OCI-LY3 (cell line): ENCODE measurements around the gene PSG2.
"Not testable (repeated sequence)": the region's sequence is repeated elsewhere in the genome, so short reads cannot be mapped to it uniquely, and the experiment has no call there.

Experiments
- H2AFZ ChIP-seq: fragments of 200-600, 300-600 bp; shearing (Covaris generic); 2 replicates; pipeline ENCODE4 v1.6.0; 2014; ENCODE audit warnings: antibody characterized with exemption, low read depth, low read length
- H3K27ac ChIP-seq: fragments of 200-600, 300-600 bp; sonication (generic); 2 replicates; pipeline ENCODE4 v1.5.1; 2014; ENCODE audit warnings: mild to moderate bottlenecking, low read length, moderate library complexity, mixed read lengths
- H3K27me3 ChIP-seq: fragments of 200-600, 300-600 bp; sonication (generic); 2 replicates; pipeline ENCODE4 v1.6.1; 2014; ENCODE audit warnings: low read depth, low read length, mixed read lengths
- H3K36me3 ChIP-seq: fragments of 200-600, 300-600 bp; sonication (generic); replicated peaks from 2 replicates; pipeline ENCODE3; 2014; ENCODE audit warnings: low read depth, low read length, mixed read lengths
- H3K4me1 ChIP-seq: fragments of 300-600, 200-600 bp; sonication (generic); 2 replicates; pipeline ENCODE4 v1.6.1; 2014; ENCODE audit warnings: low read length, mixed read lengths
- H3K4me2 ChIP-seq: fragments of 200-600, 300-600 bp; sonication (generic); 2 replicates; pipeline ENCODE4 v1.6.1; 2014; ENCODE audit warnings: low read length, mixed read lengths
- H3K4me3 ChIP-seq: fragments of 300-600, 200-600 bp; sonication (generic); 2 replicates; pipeline ENCODE4 v1.5.1; 2014; ENCODE audit warnings: antibody characterized with exemption, mild to moderate bottlenecking, low read length, moderate library complexity
- H3K79me2 ChIP-seq: fragments of 300-600, 200-600 bp; shearing (Covaris generic); 2 replicates; pipeline ENCODE4 v1.6.1; 2014; ENCODE audit warnings: mild to moderate bottlenecking, low read length, mixed read lengths
- H3K9ac ChIP-seq: fragments of 300-600, 200-600 bp; shearing (Covaris generic); 2 replicates; pipeline ENCODE4 v1.6.0; 2014; ENCODE audit warnings: mild to moderate bottlenecking, low read length, moderate library complexity
- H3K9me3 ChIP-seq: fragments of 200-600, 300-600 bp; shearing (Covaris generic); 2 replicates; pipeline ENCODE4 v1.6.1; 2014; ENCODE audit warnings: low read length, mixed read lengths; ENCODE audit not compliant: insufficient read depth
- H4K20me1 ChIP-seq: fragments of 200-600, 300-600 bp; sonication (generic); 2 replicates; pipeline ENCODE4 v1.6.1; 2016; ENCODE audit warnings: low read length, mixed read lengths; ENCODE audit not compliant: insufficient read depth
- EZH2phosphoT487 ChIP-seq: fragments of 200-600 bp; shearing (Covaris generic); IDR thresholded peaks from 2 replicates; pipeline ENCODE4 v1.6.1; 2018; ENCODE audit warnings: antibody characterized with exemption, mixed run types, low read depth
- TF ChIP-seq, protein P1 (sequence below): fragments of 200-600, 300-600 bp; sonication (generic); IDR thresholded peaks from 2 replicates; pipeline ENCODE4 v1.5.1; 2014; ENCODE audit warnings: antibody characterized with exemption, low read length, low read depth

Gene PSG2

DNA sequence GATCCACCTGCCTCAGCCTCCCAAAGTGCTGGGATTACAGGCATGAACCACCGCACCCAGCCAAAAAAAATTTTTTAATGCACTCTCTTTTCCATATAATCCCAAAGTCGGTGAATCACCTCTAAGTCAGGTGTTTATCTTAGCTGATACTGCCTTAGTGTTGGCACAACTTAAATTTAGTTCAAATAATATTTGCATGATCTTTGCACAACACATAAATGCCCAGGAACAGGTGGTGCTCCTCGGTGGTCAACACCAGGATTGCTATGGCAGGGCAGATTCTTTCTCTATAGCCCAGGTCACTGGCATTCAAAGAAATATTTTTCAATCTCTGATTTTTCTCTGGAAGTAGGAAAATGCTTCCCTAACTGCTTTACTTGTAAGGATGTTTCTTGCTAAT is 33.9 kb upstream of the PSG2 start:
- not testable (repeated sequence) for H3K4me2 ChIP-seq, H3K9ac ChIP-seq

DNA sequence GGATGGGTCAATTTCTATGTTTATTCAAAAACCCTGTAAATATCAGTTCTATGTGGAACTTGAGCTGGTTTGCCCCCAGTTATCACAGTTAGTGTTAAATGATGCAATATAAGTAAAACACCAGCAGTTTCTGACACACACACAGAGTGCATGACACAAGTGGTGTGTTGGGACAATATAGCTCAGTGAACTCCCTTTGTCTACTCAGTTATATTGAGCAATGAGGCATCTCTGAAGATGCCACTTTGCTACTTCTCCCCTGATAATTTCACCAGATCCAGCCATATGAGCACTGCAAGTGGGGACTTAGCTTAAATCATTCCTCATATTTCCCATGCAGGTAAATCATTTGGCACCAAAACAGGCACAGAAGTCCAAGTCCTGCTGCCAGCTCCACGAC is 33.0 kb upstream of the PSG2 start:
- H3K79me2 ChIP-seq, H4K20me1 ChIP-seq, H3K9ac ChIP-seq, H3K4me3 ChIP-seq, H3K9me3 ChIP-seq, H3K27ac ChIP-seq, H3K36me3 ChIP-seq, H3K4me1 ChIP-seq, H2AFZ ChIP-seq, H3K27me3 ChIP-seq, H3K4me2 ChIP-seq: not testable (repeated sequence)

More for the DNA sequence above, 33.9 kb upstream of the PSG2 start:
- H2AFZ ChIP-seq, H3K9me3 ChIP-seq, H3K36me3 ChIP-seq, H3K27me3 ChIP-seq, H4K20me1 ChIP-seq, H3K79me2 ChIP-seq, H3K27ac ChIP-seq, H3K4me3 ChIP-seq, H3K4me1 ChIP-seq: not testable (repeated sequence)

DNA sequence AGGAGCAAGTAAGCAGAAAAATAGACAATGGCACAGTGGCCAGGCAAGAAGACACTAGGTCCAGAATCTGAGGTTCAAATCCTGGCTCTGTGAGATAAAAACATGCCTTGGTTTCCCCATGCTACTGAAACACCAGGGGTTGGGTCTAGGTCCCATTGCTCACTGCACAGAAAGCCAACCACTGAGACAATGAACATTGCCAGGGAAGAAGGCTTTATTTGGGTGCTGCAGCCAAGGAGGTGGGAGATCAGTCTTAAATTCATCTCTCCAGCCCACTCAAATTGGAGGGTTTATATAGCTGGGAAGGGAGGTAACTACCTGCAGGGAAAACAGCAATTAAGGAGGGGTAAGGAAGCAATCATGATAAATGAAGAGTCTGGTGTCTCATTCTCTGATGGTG is 32.6 kb upstream of the PSG2 start:
- not testable (repeated sequence) for H4K20me1 ChIP-seq, H3K4me3 ChIP-seq, H3K4me2 ChIP-seq, H3K36me3 ChIP-seq, H3K9me3 ChIP-seq, H3K79me2 ChIP-seq, H2AFZ ChIP-seq, H3K27me3 ChIP-seq, H3K27ac ChIP-seq, H3K4me1 ChIP-seq, H3K9ac ChIP-seq

DNA sequence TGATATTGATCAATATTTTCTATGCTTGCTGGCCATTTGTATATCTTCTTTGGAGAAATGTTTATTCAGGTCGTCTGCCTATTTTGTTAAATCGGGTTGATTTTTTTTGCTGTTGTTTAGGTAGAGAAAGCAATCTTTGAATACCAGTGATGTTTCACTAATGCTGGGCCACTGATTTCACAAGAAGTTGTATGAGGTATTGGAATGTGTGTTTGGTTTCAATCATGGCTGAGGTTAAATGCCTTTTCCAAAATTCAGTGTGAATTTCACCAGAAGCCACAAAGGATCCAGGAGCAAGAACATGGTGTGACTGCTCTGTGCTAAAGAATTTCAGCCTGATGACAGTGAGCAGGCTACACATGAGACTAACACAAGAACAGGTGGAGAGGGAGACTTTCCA is 32.1 kb upstream of the PSG2 start:
- H3K4me1 ChIP-seq, H3K9me3 ChIP-seq, H2AFZ ChIP-seq, H3K36me3 ChIP-seq, H3K79me2 ChIP-seq, H3K27me3 ChIP-seq, H3K27ac ChIP-seq, H3K9ac ChIP-seq, H3K4me2 ChIP-seq, H3K4me3 ChIP-seq, H4K20me1 ChIP-seq: not testable (repeated sequence)

DNA sequence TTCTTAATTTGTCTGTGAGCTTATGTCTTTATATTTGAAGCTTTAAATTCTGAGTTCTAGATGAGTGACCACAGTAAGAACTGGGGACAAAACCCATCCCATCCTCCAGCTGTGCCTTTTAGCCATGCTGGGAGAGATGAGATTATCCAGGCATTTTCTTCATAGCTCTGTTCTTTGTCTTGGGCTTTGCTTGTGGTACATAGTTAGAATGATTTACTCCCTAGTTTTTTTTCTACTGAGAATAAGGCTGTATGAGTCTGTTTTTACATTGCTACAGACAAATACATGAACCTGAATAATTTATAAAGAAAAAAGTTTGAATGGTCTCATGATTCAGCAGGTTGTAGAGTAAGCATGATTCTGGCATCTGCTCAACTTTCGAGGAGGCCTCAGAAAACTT is 24.9 kb upstream of the PSG2 start:
- H3K4me3 ChIP-seq, H2AFZ ChIP-seq, H3K9me3 ChIP-seq, H4K20me1 ChIP-seq, H3K36me3 ChIP-seq, H3K9ac ChIP-seq, H3K4me2 ChIP-seq, H3K27me3 ChIP-seq, H3K4me1 ChIP-seq, H3K27ac ChIP-seq, H3K79me2 ChIP-seq: not testable (repeated sequence)

DNA sequence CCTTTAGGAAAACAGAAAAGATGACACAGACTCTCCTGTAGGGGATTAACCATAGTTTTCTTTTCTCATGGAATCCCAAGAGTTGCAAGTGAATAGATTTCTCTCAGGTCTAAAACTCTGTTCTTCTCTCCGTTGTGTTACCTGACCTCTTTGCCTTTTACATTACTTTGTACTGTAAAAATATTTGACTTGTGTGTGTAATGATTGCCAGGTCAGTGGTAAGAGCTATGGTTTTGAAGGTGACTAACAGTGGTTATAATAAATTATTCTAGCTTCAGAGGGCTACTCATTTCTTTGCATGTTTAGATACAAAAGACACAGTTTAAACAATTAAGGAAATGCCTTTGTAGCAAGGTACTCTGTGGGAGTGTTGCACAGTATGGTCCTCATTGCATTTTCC is 23.0 kb upstream of the PSG2 start:
- TF ChIP-seq EZH2phosphoT487 = no peak
- TF ChIP-seq, protein P1, sequence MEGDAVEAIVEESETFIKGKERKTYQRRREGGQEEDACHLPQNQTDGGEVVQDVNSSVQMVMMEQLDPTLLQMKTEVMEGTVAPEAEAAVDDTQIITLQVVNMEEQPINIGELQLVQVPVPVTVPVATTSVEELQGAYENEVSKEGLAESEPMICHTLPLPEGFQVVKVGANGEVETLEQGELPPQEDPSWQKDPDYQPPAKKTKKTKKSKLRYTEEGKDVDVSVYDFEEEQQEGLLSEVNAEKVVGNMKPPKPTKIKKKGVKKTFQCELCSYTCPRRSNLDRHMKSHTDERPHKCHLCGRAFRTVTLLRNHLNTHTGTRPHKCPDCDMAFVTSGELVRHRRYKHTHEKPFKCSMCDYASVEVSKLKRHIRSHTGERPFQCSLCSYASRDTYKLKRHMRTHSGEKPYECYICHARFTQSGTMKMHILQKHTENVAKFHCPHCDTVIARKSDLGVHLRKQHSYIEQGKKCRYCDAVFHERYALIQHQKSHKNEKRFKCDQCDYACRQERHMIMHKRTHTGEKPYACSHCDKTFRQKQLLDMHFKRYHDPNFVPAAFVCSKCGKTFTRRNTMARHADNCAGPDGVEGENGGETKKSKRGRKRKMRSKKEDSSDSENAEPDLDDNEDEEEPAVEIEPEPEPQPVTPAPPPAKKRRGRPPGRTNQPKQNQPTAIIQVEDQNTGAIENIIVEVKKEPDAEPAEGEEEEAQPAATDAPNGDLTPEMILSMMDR = no peak
- Histone ChIP-seq H4K20me1 (no peaks in the 10 kb centered on the region), H3K36me3 (no peaks in the 10 kb centered on the region), H2AFZ (no peak overlapping the region), H3K79me2 (no peaks in the 10 kb centered on the region), H3K4me3 (no peak overlapping the region), H3K9me3 (no peaks in the 10 kb centered on the region), H3K27me3 (no peaks in the 10 kb centered on the region), H3K4me2 (no peak overlapping the region), H3K9ac (no peak overlapping the region), H3K4me1 (no peaks in the 10 kb centered on the region), H3K27ac (no peak overlapping the region)
